ENCODE measurements around the gene LRRC56.
A peak's percentile ranks its signal among the peaks of the same experiment; 100 is the strongest.

Gene LRRC56

DNA sequence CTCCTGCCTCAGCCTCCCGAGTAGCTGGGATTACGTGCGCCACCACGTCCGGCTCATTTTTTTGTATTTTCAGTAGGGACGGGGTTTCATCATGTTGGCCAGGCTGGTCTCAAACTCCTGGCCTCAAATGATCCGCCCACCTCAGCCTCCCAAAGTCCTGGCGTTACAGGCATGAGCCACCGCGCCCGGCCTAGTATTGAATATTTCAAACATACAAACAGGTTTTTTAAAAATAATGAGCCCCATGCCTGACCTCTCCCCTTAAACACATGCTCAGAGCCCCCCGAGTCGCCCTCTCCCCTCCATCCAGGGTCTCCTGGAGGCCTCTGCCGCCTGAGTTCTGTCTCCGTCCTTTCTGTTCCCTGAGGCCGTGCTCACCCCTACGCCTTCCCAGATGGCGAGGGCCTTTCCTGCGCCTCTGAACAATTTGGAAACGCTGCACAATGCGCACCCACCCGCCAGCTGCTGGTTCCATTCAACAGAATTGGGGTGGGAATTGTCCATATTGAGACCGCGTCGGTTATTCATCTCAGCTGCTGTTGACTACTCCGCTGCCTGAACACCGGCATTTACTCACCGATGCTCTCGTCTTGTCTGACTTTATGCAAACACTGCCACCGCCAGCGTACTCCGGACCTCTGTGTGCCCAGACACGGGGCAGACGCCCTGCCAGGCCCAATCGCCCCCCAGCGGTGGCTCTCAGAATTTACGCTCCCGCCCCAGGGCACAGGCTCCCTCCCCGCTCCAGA lies 16.7 kb upstream of the LRRC56 start:
- DNase-seq (ENCODE audit: low spot score): no peak

DNA sequence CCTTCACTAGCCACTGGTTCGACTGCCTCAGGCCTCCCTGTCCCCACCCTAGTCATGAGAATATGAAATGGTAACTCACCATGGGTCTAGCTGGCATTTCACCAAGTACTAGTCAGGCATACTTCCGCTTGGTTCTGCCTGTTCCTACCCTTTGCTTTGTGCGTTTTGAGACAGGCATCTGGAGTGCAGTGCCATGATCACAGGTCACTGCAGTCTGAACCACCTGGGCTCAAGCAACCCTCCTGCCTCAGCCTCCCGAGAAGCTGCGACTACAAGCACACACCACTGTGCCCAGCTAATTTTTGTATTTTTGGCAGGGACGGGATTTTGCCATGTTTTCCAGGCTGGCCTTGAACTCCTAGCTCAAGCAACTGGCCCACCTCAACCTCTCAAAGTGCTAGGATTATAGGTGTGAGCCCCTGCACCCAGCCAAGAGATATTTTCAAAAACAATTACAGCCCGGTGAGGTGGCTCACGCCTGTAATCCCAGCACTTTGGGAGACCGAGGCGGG lies 16.1 kb upstream of the LRRC56 start:
- peak; percentile 37 for DNase-seq (ENCODE audit: low spot score)

DNA sequence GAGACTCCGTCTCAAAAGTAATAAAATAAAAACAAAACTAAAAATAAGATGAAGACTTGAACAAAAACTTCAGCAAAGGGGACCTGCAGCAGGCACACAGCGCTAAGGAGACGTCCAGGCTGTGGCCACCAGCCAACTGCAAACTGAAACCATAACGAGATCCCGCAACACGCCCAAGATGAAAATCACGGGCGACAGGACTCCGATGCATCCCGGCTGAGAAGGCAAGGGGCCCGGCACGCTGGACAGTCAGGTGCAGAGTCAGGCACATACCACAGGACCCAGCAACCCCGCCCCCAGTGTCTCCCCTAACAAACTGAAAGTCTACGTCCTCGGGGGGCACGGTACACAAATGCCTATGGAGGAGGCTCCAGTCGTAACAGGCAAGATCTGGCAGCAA lies 11.1 kb upstream of the LRRC56 start:
- DNase-seq (ENCODE audit: low spot score): no peak

DNA sequence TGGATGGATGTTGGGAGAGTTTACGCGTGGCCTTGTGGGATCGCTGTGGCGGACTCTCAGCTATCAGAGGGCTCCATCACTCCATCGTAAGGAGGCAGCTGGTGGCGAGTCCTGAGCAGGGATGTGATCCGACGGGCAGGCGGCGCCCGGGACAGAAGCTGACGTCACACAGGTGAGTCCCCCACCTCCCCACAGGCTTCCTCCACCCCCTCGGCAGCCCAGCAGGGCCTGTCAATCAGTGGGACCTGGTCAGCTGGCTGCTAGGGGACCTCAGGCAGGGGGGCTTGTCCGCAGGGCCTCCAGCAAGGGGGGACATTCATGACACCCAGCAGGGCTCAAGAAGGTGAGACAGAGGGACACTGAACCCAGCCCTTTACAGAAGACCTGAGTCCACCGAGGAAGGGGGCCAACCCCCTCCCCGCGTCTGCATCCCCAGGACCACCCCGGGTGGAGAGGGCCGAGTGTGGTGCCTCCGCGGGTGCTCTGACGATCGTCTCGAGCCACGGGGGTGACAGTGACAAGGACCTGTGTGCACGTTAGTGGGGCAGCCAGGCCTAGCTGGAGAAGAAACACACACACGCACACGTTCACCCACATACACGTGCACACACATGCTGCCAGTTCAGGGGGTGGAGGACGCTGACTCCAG lies 9.0 kb upstream of the LRRC56 start:
- no peak for DNase-seq (ENCODE audit: low spot score)

DNA sequence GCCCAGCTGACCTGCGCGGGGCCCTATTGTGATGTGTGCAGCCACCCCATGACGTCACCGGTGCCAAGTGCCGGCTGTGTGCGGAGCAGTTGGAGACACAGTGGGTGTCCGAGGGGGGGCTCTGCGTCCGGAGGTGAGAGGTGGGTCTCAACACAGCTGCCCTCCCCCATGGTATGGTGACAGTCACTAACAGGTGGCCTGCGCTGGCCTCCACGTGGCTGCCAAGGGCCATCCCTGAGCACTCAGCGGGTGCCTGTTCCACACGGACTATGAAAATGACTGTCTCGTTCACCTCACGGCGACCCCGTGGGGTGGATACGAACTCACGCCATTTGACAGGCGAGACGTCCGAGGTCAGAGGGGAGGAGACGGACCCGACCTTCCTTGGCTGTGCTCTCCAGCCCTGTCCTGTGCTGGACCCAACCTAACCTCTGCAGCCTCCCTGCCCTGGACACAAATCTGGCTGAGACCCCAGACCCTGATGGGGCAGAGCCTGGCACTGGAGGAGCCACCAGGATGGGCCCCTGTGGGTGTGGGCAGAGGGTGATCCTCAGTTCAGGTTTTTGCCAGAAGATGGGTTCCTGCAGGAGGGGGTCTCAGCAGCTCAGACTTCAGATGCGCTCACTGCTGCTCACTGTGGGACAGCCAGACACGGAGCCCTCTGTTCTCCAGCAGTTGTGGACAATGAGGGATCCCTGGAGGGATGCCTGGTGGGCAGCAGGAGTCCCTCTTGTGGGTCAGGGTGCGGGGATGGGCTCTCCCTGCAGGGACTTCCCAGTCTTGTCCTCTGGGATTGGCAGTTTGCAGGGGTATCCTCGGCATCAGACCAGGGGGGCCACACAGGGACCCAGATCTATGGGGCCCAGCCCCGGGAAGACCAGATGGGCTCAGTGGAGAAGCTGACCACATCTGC lies 8.3 kb upstream of the LRRC56 start:
- no peak for DNase-seq (ENCODE audit: low spot score)

DNA sequence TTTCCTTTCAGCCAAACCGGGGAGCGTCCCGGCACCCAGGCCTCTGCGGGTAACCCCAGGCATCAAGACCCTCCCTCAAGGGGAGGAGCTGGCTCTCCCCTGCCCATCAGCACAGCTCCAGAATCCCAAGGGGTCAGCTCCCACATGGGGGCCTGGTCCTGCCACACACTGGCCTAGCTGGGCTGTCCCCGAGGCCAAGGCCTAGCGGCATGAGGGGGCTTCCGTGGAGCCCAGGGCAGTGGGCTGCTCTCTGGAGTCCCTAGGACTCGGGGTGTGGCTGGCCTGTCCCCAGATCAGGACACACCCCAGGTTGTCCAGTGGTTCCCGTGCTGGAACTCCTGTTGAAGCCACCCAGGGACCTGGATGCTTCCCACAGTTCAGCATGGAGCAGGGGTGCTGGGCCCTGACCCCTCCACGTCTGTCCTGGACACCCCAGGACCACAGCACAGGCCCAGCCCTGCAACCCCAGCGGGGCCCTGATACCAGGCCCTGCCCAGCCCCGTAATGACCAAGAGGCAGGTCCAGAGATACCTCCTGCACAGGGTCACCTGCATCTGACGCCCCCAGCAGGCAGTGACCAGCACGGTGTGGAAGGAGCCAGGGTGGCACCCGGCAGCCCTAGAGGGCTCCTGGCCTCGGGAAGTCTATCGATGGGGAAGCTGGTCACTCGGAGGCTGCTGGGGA lies 7.5 kb upstream of the LRRC56 start:
- DNase-seq (ENCODE audit: low spot score): no peak

DNA sequence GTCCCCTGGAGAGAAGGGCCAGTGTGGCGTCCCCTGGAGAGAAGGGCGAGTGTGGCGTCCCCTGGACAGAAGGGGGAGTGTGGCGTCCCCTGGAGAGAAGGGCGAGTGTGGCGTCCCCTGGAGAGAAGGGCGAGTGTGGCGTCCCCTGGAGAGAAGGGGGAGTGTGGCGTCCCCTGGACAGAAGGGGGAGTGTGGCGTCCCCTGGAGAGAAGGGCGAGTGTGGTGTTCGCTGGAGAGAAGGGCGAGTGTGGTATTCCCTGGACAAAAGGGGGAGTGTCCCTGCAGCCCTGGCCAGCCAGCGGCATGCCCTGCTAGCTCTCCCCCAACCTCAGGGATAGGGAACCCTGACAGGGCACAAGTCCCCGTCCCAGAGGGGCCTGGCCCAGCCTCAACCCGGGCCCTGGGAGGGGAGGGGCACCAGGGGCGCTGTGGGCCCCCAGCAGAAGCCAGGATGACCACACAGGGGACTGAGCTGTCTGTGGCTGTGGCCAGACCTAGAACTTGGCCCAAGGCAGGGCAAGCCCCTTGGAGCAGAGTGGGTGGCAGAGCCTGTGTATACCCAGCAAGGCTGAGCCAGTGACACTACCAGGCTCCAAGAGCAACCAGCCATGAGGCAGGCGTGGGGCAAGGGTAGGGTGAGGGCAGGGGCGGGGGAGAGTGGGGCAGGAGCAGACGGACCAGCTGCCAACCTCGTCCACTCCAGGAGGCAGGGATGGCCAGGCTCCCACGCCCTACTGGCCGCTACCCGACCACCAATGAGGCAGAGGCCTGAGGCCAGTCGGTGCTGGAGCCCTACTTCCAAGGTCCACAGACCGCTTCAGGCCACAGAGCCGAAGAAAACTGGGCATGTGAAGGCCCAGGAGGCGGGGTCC lies 6.1 kb upstream of the LRRC56 start:
- DNase-seq (ENCODE audit: low spot score): no peak

DNA sequence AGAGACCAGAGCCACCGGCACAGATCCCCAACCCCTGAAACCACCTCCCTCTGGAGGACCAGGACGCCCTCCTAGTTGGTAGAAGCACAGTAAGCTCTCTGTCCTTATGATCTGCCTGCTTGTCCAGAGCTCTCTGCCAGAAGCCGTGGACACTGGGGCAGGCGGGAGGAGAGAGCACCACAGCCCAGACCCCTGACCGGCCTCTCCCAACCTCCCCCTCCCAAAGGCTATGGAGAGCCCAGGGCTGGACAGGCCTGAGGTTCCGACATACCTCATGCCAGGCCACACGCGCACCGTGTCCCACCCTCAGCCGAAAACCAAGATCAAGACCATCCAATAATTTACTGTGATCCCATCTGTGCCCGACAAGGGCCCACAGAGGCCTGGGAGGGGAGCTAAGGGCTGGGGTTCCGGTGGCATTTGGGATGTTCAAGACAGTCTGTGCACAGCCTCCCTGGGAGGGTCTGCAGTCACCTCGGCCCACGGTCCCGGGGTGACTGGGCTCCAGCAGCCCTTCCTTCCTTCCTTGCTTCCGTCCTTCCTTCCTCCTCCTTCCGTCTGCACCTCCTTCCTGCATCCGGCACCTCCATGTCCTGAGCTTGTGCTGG lies 5.3 kb upstream of the LRRC56 start:
- DNase-seq (ENCODE audit: low spot score): no peak

DNA sequence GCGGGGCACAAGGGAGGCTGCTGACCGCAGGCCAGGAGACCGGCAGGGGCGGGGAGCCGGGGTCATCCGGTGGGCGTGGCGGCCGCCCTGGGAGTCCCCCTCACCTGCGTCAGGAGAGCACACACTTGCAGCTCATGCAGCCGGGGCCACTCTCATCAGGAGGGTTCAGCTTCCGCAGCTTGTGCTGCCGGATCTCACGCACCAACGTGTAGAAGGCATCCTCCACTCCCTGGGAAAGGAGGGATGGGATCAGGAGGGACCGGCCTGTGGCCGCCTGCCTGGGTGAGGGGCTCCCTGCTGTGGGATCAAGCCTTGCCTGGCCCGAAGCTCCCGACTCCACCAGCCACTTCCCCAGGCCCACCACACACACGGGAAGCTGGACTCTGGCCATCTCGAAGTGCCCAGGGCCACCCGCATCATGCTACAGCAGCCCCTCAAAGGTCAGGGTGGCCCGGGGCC lies 4.8 kb upstream of the LRRC56 start:
- DNase-seq (ENCODE audit: low spot score): no peak

DNA sequence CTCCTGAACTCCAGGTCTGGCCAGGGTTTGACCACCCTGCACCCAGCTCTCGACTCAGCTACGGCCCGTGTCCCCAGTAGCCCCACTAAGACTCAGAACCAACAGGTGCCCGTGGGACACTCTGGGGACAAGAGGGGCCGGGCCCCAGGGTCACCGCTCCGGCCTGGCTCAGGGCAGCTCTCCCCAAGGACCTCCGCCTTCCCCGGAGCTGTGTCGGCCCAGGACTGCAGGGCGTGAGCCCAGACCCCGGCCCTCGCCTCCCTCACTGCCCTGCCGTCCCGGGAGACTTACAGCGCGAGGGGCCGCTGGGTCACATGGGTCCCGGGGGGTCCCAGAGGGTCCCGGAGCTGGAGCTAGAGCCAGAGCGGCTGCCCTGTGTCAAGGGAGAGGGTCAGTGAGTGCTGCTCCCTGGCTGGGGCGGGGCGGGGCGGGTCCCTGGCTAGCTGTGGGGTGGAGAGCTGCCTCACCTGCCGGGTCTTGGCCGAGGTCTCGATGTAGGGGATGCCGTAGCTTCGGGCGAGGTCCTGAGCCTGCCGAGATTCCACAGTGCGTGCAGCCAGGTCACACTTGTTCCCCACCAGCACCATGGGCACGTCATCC lies 4.2 kb upstream of the LRRC56 start:
- DNase-seq (ENCODE audit: low spot score): no peak

DNA sequence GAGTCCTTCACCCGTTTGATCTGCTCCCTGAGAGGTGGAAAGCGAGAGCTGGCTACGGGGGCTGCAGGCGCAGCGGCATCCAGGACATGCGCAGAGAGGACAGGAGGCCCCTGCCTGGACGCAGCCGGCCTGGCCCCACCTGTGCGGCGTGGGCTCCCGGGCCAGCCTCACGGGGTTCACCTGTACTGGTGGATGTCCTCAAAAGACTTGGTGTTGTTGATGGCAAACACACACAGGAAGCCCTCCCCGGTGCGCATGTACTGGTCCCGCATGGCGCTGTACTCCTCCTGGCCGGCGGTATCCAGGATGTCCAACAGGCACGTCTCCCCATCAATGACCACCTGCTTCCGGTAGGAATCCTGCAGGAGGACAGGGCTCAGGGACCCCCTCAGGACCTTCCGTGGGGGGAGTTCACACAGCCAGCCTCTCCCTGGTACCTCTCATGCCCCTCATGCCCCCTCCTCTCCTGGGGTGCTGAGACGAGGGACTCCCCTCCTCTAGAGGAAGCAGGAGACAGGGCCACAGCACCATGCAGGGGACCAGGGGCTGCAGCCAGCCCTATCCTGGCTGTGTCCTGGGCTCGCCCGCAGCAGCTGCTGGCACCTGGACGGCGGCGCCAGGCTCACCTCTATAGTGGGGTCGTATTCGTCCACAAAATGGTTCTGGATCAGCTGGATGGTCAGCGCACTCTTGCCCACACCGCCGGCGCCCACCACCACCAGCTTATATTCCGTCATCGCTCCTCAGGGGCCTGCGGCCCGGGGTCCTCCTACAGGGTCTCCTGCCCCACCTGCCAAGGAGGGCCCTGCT lies 3.5 kb upstream of the LRRC56 start:
- no peak for DNase-seq (ENCODE audit: low spot score)

DNA sequence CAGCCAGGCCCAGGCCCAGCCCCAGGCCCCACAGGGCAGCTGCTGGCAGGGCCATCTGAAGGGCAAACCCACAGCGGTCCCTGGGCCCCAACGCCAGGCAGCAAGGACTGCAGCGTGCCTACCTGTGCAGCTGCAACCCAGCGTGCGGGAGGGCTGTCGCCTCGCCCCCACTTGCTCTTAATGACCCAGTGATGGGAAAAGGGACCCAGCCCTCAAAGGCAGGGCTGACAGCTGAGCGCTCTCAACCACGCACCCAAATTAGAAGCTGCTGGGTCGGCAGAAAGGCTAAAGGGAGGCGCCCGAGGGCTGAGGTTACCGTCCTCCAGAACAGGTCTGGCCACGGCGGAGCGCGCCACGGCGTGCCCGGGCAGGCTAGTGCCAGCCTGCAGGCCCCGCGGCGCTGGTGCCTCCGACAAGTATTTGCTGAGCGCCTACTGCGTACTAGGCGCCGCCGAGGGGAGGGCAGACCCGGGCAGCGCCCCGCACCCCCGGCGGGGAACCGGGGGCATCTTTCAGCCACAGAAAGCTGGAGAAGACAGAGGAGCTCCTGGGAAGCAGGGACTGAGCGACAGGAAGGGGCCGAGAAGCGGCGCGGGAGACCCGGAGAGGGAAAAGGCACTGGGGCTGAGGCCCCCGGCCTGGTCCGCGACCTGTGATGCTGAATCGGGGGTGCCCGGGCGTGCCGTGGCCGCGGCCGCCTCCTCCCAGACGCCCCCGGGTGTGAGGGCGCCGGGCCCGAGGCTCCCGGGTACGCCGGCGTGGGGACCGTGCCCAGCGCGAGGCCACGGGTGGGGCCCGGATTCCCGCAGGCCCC lies 2.7 kb upstream of the LRRC56 start:
- peak; percentile 47 for DNase-seq (ENCODE audit: low spot score)

DNA sequence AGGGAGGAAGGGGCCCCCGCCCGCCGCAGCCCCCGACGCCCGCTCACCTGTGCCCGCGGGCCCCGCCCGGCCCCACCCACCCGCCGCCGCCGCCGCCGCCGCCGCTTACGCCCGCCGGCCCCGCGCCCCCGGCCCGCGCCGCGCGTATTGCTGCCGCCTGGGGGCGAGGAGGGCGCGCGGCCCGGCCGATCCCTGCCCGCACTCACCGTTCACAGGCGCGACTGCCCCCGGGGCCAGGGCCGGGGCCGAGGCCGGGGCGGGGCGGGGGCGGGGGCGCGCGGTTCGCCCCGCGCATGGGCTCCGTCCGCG lies 2.2 kb upstream of the LRRC56 start:
- DNase-seq (ENCODE audit: low spot score): no peak

DNA sequence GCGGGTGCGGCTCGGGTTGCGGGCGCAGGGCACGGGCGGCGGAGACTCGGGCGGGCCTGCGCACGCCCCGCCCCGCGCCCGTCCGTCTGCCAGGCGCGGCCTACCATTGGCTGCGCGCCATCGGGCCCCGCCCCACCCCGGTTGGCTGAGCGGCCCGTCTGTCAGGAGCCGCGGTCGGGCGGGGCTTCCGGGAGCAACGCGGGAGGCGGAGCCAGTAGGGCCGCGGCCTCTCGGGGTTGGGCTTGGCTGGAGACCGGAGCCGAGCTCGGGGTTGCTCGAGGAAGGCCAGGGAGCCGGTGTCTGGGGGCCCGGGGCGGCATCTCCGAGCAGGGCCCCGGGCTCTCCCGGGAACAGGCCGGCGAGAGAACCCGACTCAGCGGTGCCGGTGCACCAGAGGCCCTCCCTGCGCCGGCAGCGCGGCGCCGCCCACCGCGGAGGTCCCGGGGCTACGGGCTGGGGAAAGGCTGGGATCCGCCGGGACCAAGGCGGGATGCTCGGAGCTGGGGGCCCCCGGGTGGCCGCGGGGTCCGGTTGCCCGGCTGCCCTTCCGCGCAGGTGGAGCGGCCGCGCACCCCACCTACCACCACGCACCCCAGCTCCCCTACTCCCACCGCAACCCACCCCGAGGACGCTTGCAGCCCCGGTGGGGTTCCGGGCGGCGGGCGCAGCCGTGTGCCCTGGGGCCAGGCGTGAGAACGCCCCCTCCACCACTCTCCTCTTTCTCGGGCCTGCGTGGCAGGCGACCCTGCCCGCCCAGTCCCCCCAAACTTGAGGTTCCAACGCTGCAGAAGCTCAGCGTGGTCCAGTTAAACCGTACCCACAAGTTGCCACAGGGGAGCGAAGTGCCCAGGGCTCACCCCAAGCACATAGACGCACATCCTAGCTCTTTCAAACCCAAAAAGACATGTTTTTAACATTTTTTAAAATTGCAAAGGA lies 1.5 kb upstream of the LRRC56 start, which contains the start of gene HRAS:
Gene HRAS, minus strand, starts transcription at position 58 of the 936 bp plus-strand sequence.
- peak; percentile 95 for DNase-seq (ENCODE audit: low spot score)

DNA sequence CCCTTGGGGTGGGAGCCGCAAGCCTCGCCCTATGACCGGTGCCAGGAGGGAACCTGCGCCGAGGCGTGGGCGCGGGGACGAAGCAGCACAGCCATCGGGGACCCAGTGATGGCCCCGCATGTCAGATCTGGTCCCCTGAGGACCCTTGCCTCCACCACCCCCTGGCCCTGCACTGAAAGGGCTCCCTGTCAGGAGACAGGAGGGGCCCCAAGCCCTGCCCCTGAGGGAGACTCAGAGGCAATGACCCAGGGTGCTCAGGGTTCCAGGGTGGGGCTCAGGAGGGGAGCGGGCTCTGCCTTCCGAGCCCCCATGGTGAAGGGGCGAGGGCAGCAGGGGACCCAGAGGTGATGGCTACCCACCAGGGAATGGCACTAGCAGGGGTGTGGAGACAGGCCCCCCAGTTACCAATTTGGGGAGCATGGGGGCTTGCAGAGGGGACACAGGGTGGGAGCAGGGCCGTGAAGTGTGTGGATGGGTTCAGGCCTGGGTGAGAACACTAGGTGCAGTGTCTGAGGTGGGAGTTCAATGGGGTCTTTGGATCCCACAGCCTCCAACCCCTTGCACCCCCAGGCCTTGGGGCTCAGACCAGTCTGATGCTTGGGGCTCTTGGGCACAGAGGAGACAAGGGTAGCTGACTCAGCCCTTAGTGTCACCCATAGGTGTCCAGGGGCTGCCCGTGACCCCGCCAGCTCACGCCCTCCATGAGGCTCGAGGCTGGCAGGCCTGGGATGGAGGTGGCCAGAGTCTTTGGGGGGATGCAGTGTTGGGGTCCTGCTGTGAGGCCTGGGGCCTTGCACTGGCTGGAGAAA lies 499 bp downstream of the LRRC56 start:
- DNase-seq (ENCODE audit: low spot score): no peak

DNA sequence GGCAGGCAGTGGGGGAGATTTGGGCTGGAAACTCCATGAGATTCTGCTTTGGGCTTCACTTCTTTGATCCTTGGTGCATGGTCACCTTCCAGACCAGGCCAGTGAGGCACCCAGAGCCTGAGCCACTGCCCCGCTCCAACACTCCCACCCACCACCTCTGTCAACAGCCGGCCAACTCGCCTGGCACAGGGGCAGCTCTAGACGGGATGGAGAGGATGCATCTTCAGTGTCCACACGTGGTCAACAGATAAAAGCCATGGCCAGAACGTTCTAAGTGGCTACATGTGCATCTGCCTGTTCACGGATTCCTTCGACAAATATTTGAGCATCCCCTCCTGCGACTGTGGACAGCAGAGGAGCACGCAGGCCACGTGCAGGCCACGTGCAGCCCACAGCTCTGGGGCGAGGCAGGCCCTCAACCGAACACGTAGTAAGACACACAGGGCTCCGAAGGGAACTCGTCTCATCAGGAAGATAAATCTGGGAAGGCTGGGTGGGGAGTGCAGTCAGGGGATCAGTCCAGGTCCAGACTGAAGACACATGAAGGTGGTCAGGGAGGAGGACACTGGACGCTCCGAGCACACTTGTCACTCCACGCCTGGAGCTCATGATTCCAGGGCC lies 1.2 kb downstream of the LRRC56 start:
- no peak for DNase-seq (ENCODE audit: low spot score)

Data from NAMALWA (cell line).